Jurkat, Clone E6-1 (cell line): ENCODE measurements around the gene CTCFL.
"Not testable (repeated sequence)": the region's sequence is repeated elsewhere in the genome, so short reads cannot be mapped to it uniquely, and the experiment has no call there.

ENCODE experiments used
- DNase-seq: peaks from one replicate; pipeline ENCODE4 v3.0.0-alpha.2; 2011; ENCODE audit warnings: low read depth, low spot score
- H3K4me3 ChIP-seq: 2 replicates; pipeline ENCODE4 v1.5.1; 2011; ENCODE audit warnings: mild to moderate bottlenecking, low read length, control low read depth, moderate library complexity

Gene CTCFL

GRCh38 chr20:57513199-57513598 lies 11.7 kb downstream of the CTCFL start:
- no peak for DNase-seq
- H3K4me3 ChIP-seq = no peak overlapping the region

DNA sequence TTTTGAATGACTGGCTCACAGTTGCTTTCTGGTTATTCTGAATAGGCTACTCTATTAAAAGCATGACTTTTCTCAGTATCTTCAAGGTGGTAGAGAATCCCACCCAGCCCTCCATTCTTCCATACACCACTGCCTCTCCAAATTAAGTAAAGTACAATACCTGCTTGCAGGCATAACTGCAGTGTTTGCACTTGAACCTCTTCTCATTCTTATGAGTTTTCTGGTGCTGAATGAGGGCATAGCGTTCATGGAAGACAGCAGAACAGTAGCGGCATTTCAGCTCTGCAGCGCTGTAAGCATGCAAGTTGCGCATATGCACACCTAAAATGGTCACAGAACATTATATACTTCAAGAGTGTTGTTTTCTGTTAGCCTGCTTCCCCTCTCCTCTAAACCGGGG lies 12.5 kb downstream of the CTCFL start:
- no peak overlapping the region for H3K4me3 ChIP-seq
- DNase-seq = no peak

GRCh38 chr20:57511709-57512108 lies 13.2 kb downstream of the CTCFL start:
- not testable (repeated sequence) for DNase-seq, H3K4me3 ChIP-seq

GRCh38 chr20:57509665-57510237 lies 15.2 kb downstream of the CTCFL start:
- H3K4me3 ChIP-seq = no peak overlapping the region
- no peak for DNase-seq

DNA sequence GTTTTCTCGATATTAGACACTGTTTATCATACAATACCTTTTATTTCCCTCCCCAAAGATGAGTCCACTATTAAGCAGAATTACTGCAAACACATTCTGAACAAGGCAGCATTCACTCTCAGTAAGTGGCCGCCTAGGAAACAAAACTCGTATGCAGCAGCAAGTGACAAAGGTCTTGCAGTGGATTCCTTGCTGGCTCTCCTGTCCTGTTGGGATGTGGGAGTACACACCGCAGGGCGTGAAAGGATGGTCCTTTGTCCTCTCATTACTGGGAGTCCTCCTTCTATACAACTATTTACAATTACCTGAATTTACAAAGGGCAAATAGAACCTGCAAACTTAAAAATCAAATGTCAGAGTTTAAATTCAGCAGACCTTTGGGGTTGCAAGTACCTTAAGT lies 16.1 kb downstream of the CTCFL start:
- no peak for DNase-seq
- no peak overlapping the region for H3K4me3 ChIP-seq

- DNase-seq = no peak
- no peak overlapping the region for H3K4me3 ChIP-seq
Observed at GRCh38 chr20:57508381-57508780, 16.6 kb downstream of the CTCFL start.

GRCh38 chr20:57507477-57507876 lies 17.5 kb downstream of the CTCFL start:
- H3K4me3 ChIP-seq = no peak overlapping the region
- no peak for DNase-seq

- H3K4me3 ChIP-seq = no peak overlapping the region
- no peak for DNase-seq
Observed at GRCh38 chr20:57505979-57506378, 19.0 kb downstream of the CTCFL start.

GRCh38 chr20:57504411-57504810 lies 20.5 kb downstream of the CTCFL start:
- DNase-seq = no peak
- no peak overlapping the region for H3K4me3 ChIP-seq

- no peak overlapping the region for H3K4me3 ChIP-seq
- no peak for DNase-seq
Observed at GRCh38 chr20:57503035-57503658, 21.8 kb downstream of the CTCFL start.

DNA sequence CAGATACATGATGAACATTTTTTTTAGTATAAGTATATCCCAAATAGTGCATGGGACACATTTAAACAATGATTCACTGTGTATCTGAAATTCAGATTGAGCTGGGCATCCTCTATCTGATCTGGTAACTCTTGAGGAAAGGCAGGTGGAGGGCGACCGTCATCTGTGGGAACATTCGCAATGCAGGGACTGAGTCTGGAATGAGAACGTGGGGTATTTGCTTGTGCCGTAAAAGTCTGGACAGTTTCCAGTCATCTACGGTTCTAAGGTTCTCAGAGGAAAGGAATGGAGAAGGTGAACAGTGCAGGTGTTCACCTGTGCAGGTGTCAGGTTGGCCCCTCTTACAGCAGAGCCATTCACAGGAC lies 22.6 kb downstream of the CTCFL start:
- DNase-seq = no peak
- no peak overlapping the region for H3K4me3 ChIP-seq

GRCh38 chr20:57501461-57502335 lies 23.2 kb downstream of the CTCFL start:
- no peak for DNase-seq

DNA sequence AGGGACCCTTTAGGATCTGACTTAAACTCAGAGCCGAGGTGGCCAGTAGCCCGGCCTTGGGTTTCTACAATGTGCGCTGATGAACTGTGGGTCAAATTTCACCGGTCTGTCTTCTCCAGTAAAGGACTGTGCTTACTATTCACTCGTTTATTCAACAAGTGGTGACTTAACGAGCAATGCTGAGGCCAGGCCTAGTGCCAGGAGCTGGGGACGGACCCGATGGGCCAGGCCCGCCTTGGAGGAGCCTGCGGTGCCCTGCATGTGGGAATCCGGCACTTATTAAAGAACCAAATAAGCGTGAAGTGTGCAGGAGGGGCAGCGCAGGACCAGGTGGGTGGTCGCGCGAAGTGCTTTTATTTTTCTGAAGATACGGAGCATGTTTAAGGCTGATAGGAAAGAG lies 24.0 kb downstream of the CTCFL start:
- DNase-seq = no peak
- H3K4me3 ChIP-seq = no peak overlapping the region

More at GRCh38 chr20:57501461-57502335, 23.2 kb downstream of the CTCFL start:
- no peak overlapping the region for H3K4me3 ChIP-seq

- no peak for DNase-seq
- no peak overlapping the region for H3K4me3 ChIP-seq
Observed at GRCh38 chr20:57500235-57500634, 24.7 kb downstream of the CTCFL start.

- no peak for DNase-seq
Observed at GRCh38 chr20:57499676-57500075, 25.3 kb downstream of the CTCFL start.

GRCh38 chr20:57498425-57499400 lies 26.2 kb downstream of the CTCFL start:
- no peak overlapping the region for H3K4me3 ChIP-seq
- DNase-seq = peak; percentile 42

More at GRCh38 chr20:57499676-57500075, 25.3 kb downstream of the CTCFL start:
- H3K4me3 ChIP-seq = no peak overlapping the region

DNA sequence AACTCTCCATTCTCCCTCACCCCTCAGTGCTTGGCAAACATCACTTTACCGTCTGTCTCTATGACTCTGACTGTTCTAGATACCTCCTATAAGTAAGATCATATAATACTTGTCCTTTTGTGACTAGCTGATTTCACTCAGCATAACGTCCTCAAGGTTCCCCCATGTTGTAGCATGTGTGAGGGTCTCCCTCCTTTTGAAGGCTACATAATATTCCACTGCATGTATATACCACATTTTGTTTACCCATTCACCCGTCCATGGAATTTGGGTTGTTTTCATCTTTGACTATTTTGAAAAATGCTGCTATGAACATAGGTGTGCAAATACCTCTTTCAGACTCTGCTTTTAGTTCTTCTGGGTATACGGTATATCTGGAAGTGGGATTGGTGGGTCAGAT lies 28.3 kb downstream of the CTCFL start:
- DNase-seq = no peak
- H3K4me3 ChIP-seq = no peak overlapping the region

DNA sequence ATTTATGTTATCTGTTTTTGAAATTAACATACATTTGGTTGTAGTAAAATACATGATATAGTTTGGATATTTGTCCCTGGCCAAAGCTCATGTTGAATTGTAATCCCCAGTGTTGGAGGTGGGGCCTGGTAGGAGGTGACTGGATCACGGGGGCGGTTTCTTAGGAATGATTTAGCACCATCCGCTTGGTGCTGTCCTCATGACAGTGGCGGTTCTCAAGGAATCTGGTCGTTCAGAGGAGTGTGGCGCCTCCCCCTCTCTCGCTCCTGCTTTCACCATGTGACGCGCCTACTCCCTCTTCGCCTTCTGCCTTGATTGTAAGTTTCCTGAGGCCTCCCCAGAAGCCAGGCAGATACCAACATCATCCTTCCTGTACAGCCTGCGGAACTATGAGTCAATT lies 29.0 kb downstream of the CTCFL start:
- no peak overlapping the region for H3K4me3 ChIP-seq

GRCh38 chr20:57493091-57493615 lies 31.8 kb downstream of the CTCFL start:
- H3K4me3 ChIP-seq = no peak overlapping the region
- no peak for DNase-seq

More for the DNA sequence above, 29.0 kb downstream of the CTCFL start:
- DNase-seq = no peak
